Nephron progenitor cell (in vitro differentiated cells): ENCODE data around the gene GRAMD1C.

Source experiments
- DNase-seq: peaks from one replicate; pipeline ENCODE4 v3.0.0; 2021
- H3K27ac Mint-ChIP-seq: 2 replicates; pipeline ENCODE4 v1.8.0; 2021; ENCODE audit warnings: mild to moderate bottlenecking, moderate library complexity, mixed read lengths
- H3K27me3 Mint-ChIP-seq: 2 replicates; pipeline ENCODE4 v1.8.0; 2021; ENCODE audit warnings: mild to moderate bottlenecking, low read depth, mixed read lengths; ENCODE audit not compliant: poor library complexity
- H3K36me3 Mint-ChIP-seq: 2 replicates; pipeline ENCODE4 v1.8.0; 2021; ENCODE audit warnings: low read depth, mixed read lengths
- H3K4me1 Mint-ChIP-seq: 2 replicates; pipeline ENCODE4 v1.8.0; 2021; ENCODE audit warnings: mixed read lengths
- H3K4me3 Mint-ChIP-seq: 2 replicates; pipeline ENCODE4 v1.8.0; 2021; ENCODE audit warnings: mild to moderate bottlenecking, moderate library complexity, mixed read lengths
- H3K9me3 Mint-ChIP-seq: 2 replicates; pipeline ENCODE4 v1.8.0; 2021; ENCODE audit warnings: mild to moderate bottlenecking, moderate library complexity, mixed read lengths
- CTCF ChIP-seq: fragments of 200-600 bp; sonication (generic); IDR thresholded peaks from 2 replicates; pipeline ENCODE4 v1.5.0; 2021; ENCODE audit warnings: antibody characterized with exemption

GRAMD1C gene

GRCh38 chr3:113838631-113839209, at the start of gene GRAMD1C:
TSS of gene GRAMD1C (plus strand) at chr3:113838788. CDS start at chr3:113838910, 122 bp downstream.
- peak within 1 kb of the TSS; percentile 87 for H3K4me3 Mint-ChIP-seq
- no peaks in the 10 kb centered on the region for H3K36me3 Mint-ChIP-seq
- peaks cover 17% of the 10 kb centered on the region for H3K27me3 Mint-ChIP-seq
- peak; percentile 70 for TF ChIP-seq CTCF
- peak; percentile 88 for DNase-seq
- no peaks in the 10 kb centered on the region for H3K9me3 Mint-ChIP-seq
- peaks cover 7% of the 10 kb centered on the region for H3K4me1 Mint-ChIP-seq
- no peak within 1 kb of the TSS for H3K27ac Mint-ChIP-seq

- Mint-ChIP-seq H3K4me3 (no peak overlapping the region), H3K9me3 (no peaks in the 10 kb centered on the region), H3K4me1 (no peaks in the 10 kb centered on the region), H3K36me3 (peaks cover 21% of the 10 kb centered on the region), H3K27me3 (no peaks in the 10 kb centered on the region), H3K27ac (peak overlapping the region; percentile 23)
- DNase-seq = no peak
- TF ChIP-seq CTCF = no peak
Observed at GRCh38 chr3:113791381-113791780, 47.2 kb upstream of the GRAMD1C start.

GRCh38 chr3:113794526-113794925, 44.1 kb upstream of the GRAMD1C start:
- peaks cover 20% of the 10 kb centered on the region for H3K36me3 Mint-ChIP-seq
- H3K4me1 Mint-ChIP-seq = no peaks in the 10 kb centered on the region
- DNase-seq = no peak
- H3K4me3 Mint-ChIP-seq = no peak overlapping the region
- no peaks in the 10 kb centered on the region for H3K27me3 Mint-ChIP-seq
- H3K9me3 Mint-ChIP-seq = no peaks in the 10 kb centered on the region
- no peak overlapping the region for H3K27ac Mint-ChIP-seq
- TF ChIP-seq CTCF = no peak

- H3K27ac Mint-ChIP-seq = no peak overlapping the region
- TF ChIP-seq CTCF = no peak
- H3K27me3 Mint-ChIP-seq = no peaks in the 10 kb centered on the region
- no peak overlapping the region for H3K4me3 Mint-ChIP-seq
- DNase-seq = no peak
- H3K9me3 Mint-ChIP-seq = no peaks in the 10 kb centered on the region
- H3K36me3 Mint-ChIP-seq = peaks cover 26% of the 10 kb centered on the region
- H3K4me1 Mint-ChIP-seq = no peaks in the 10 kb centered on the region
Observed at GRCh38 chr3:113795693-113796092, 42.9 kb upstream of the GRAMD1C start.

GRCh38 chr3:113802795-113803455, 35.7 kb upstream of the GRAMD1C start:
- no peak for TF ChIP-seq CTCF
- Mint-ChIP-seq H3K27me3 (peaks cover 3% of the 10 kb centered on the region), H3K36me3 (peaks cover 60% of the 10 kb centered on the region), H3K9me3 (no peaks in the 10 kb centered on the region), H3K27ac (no peak overlapping the region), H3K4me3 (no peak overlapping the region), H3K4me1 (no peaks in the 10 kb centered on the region)
- no peak for DNase-seq

- Mint-ChIP-seq H3K4me1 (no peaks in the 10 kb centered on the region), H3K36me3 (peaks cover 62% of the 10 kb centered on the region), H3K27me3 (peaks cover 3% of the 10 kb centered on the region), H3K4me3 (no peak overlapping the region), H3K9me3 (no peaks in the 10 kb centered on the region), H3K27ac (no peak overlapping the region)
- no peak for DNase-seq
- no peak for TF ChIP-seq CTCF
Observed at GRCh38 chr3:113804661-113805060, 33.9 kb upstream of the GRAMD1C start.
